ENCODE data around the gene LAMB2.
A peak's percentile ranks its signal among the peaks of the same experiment; 100 is the strongest.

LAMB2 gene

GRCh38 chr3:49122022-49122421, 10.8 kb downstream of the LAMB2 start:
- no peak for DNase-seq (ENCODE audit: low read depth in 2 of 3, low spot score in 1 of 3)

GRCh38 chr3:49121132-49121736, 11.6 kb downstream of the LAMB2 start:
- DNase-seq (ENCODE audit: low read depth in 2 of 3, low spot score in 1 of 3), result no peak

- peak; percentile 87 to 92 (median 89) for DNase-seq (ENCODE audit: low read depth in 2 of 3, low spot score in 1 of 3)
Observed at GRCh38 chr3:49120438-49121131, 12.3 kb downstream of the LAMB2 start, which contains the start of gene USP19. Gene USP19, minus strand, starts transcription at chr3:49120823. Its CDS starts 1,678 bp downstream, at chr3:49119145.

DNA sequence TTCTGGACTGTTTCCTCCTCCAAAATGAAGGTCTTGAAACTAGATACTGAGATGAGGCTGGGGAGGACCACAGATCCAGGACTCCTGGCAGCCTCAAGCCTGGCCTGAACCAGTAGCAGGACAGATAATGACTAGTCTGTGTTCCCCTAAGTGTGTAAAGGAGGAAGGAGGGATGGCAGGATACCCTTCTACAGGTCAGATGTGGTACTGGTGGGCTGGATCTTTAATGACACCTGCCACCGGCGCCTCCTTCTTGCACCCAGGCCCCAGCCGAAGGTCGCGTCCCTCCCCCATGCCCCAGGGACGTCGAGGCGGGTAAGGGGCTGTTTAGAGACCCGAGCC, 12.8 kb downstream of the LAMB2 start:
- no peak for DNase-seq (ENCODE audit: low read depth in 2 of 3, low spot score in 1 of 3)

DNA sequence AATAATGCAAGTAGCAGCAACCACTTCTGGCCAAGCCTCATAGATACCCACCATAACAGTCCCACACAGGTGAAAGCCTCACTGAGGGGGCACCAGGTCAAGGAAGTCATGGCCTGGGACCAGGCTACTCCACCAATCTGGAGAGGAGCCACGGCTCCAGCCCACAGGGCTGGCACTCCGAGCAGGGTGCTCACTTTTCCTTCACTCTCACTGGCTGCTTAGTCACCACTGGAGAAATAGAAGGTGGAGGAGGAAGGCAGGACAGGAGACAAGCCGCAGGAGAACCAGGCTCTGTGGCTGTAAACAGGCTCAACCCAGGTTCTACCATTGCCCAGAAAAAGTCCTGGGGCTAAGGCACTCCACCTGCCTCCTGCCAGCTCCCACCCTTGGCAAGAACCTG, 13.4 kb downstream of the LAMB2 start:
- DNase-seq (ENCODE audit: low read depth in 2 of 3, low spot score in 1 of 3), result no peak

DNA sequence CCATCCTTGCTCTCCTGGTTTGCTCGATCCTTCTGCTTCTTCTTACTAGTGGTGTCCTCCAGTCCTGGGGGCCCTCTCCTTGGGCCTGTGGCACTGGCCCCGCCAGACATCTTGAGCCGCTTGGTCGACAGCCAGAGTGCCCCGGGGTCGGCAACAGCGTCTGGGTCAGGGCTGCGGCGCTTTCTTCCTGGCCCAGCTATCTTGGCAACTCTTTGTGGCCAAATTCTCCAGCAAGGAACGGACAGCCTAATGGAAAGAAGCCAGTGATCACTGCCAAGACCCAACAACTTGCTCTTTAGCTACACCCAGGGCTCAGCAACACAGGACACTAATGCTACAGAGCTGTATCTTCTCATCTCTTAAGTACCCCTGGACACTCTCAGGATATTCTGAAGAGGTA, 13.8 kb downstream of the LAMB2 start:
- no peak for DNase-seq (ENCODE audit: low read depth in 2 of 3, low spot score in 1 of 3)

DNA sequence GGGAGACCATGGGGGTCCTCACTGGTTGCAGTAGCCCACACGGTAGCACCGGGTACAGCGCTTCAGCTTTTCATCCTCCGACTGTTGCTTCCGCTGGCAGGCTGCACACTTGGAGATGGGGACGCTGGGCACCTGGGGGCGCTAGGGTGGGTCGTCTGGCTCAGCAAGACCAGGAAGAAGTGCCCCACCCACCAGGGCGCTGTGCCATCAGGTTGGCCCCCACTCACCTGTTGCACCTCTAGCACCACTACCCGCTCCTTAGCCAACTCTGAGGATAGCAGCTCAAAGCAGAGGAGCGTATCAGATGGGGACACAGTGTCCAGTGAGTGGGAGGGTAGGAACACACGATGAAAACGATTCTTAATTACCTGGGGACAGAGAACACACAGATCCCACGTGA, 20.6 kb downstream of the LAMB2 start:
- DNase-seq (ENCODE audit: low read depth in 2 of 3, low spot score in 1 of 3), result no peak

DNA sequence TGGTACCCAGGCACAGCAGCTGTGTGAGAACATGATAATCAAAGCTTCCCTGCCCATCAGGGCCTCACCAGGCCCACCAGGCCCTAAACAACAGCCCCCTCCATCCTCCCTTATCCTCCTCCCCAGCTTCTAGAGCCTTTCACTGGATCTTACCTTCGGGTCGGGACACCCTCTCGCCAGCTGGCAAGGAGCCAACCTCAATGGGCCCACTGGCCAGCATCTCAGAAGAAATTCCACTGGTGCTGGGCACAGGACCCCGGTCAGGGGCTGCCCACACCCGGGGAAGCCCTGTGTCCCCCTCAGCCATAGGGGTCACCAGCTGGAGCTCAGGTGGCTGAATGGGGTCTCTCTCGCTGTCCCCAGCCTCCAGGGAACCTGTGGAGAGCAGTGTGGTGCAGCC, 21.5 kb downstream of the LAMB2 start:
- DNase-seq (ENCODE audit: low read depth in 2 of 3, low spot score in 1 of 3), result no peak

- DNase-seq (ENCODE audit: low read depth in 2 of 3, low spot score in 1 of 3), result no peak
Observed at GRCh38 chr3:49110780-49111179, 22.1 kb downstream of the LAMB2 start.

GRCh38 chr3:49108346-49108745, 24.5 kb downstream of the LAMB2 start:
- no peak for DNase-seq (ENCODE audit: low read depth in 2 of 3, low spot score in 1 of 3)

- peak; percentile 76 to 83 (median 78) for DNase-seq (ENCODE audit: low read depth in 2 of 3, low spot score in 1 of 3)
Observed at GRCh38 chr3:49104427-49105291, 28.2 kb downstream of the LAMB2 start, which contains the start of gene QARS1. Gene QARS1, minus strand, starts transcription at chr3:49104757. Its CDS starts 24 bp downstream, at chr3:49104733.

DNA sequence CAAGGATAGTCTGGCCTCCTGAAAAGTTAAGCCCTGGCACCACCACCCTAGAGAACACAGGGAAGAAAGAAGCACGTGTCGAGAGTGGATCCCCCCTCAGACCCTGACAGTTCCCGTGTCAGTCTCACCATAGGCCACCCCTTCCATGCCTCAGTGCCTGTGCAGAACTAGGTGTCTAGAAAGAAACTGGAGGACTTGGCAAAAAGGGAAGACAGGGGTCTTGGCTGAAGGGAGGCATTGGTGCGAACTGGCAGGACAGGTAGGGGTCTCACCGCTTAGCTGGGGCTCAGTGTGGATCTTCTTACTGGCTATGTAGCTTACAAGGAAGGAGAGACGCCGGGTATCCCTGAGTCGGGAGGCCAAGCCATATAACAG, 28.8 kb downstream of the LAMB2 start:
- no peak for DNase-seq (ENCODE audit: low read depth in 2 of 3, low spot score in 1 of 3)

DNA sequence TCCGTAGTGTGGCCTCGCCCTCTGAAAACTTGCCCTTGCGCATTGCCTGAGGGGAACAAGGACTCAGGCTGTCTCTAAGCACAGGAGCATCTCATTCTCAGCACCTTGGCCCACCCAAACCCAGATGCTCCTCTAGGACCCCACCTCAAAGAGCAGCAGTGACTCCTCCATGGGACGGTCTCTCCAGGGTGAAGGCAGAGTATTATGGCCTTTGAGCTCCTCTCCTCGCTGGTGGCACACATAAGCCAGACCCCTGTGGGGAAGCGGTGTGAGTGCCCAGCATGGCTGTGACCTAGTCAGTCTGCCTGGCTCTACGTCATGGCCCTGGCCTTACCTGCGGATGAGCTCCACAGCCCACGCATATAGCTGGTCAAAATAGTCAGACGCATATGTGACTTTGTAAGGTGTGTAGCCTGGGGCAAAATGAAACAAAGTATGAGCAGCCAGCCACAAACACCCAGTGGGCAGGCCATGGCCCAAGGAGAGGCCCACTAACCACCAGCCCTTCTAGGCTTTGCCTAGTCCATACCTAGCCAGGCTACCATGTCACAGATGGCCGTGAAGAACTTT, 32.7 kb downstream of the LAMB2 start:
- DNase-seq (ENCODE audit: low read depth in 2 of 3, low spot score in 1 of 3), result no peak

- DNase-seq (ENCODE audit: low read depth in 2 of 3, low spot score in 1 of 3), result no peak
Observed at GRCh38 chr3:49098910-49099630, 33.8 kb downstream of the LAMB2 start.

DNA sequence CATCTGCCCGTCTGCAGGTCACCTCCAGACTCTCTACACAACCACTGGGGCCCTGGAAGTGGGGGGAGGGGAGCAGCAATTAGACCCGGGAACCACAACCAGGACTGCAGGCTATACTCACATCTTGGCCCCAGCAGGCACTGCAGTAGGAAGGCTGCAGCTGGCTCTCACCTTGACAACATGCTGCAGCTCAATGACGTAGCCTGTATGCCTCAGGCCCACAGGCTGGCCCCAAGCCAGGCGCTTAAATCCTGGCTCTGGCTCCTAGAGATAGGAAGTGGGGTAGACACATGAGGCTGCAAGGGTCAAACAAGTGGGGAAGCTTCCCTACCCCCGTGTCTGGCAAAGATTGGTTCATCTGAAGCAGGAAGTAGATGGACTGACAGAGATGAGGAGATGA, 34.4 kb downstream of the LAMB2 start:
- DNase-seq (ENCODE audit: low read depth in 2 of 3, low spot score in 1 of 3), result no peak

GRCh38 chr3:49093853-49094767, 38.7 kb downstream of the LAMB2 start, which contains the start of gene QRICH1:
Gene QRICH1, minus strand, starts transcription at chr3:49094071. Its CDS starts 17,054 bp downstream, at chr3:49077017.
- DNase-seq (ENCODE audit: low read depth in 2 of 3, low spot score in 1 of 3), result peak; percentile 95 to 98 (median 95)

DNA sequence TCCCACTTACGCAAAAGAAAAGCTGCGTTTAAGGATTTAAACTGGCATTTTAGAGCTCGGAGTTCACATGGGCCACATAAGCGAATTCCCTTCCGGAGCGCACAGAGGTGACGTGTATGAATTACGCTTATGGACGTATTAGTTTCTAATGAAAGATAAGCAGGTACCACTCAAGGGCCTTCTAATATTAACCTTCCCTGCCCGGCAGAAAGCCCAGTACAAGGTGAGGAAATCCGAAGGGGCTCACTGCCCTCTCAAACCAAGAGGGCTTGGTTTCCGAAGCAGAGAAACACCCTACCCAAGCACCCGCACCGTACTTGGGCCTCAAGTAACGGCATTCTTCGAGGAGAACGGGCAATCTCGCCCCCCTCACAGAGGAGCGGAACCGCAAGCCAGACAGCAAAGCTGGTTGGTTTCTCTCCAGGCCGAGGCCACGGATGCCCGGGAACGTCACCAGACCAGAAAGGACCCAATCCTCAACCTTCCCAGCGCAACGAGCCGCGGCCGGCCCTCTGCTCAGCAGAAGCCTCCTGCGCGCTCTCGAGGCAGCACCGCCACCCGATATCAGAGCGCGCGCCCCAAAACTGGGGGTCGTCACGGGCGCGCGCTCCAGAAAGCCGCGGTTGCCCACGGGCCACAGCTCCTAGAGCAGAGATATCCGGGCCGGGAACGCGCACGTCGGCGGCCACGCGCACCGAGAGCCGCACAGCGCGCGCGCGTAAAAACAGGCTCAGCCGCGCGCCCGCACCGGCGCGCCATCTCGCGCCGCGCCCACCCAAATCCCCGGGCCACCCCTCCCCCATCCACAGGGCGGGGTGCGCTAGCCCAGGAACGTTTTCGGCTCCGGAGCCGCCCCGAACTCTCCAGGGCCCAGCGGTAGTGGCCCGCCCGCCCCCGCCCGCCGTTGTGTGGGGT, 39.7 kb downstream of the LAMB2 start:
- peak; percentile 67 to 76 (median 73) for DNase-seq (ENCODE audit: low read depth in 2 of 3, low spot score in 1 of 3)

- no peak for DNase-seq (ENCODE audit: low read depth in 2 of 3, low spot score in 1 of 3)
Observed at GRCh38 chr3:49081429-49081828, 51.4 kb downstream of the LAMB2 start.

DNA sequence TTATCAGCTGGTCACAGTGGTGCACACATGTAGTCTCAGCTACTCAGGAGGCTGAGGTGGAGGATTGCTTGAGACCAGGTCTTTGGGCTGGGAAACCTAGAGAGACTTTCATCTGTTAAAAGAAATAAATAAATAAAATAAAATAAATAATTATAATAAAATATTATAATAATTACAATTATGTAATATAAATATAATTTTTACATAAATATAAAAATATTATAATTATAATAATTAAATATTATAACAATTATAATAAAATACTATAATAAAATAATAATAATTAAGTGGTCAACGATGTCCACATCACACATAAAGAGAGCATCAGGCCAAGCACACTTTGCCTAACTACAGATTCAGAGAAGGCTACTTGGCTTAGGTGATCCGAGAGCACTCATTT, 53.6 kb downstream of the LAMB2 start:
- no peak for DNase-seq (ENCODE audit: low read depth in 2 of 3, low spot score in 1 of 3)

All from stimulated activated CD4-positive, alpha-beta T cell treated with anti-CD3 and anti-CD28 coated beads, Interleukin-12 subunit alpha, Interleukin-12 subunit beta, amount 100 ng/mL, for 48 hours (primary cell).